GM12873 (cell line): ENCODE measurements around the gene ACSL6.

Source experiments
- CTCF ChIP-seq: IDR thresholded peaks from 2 replicates; pipeline ENCODE4 v1.5.1; 2012; ENCODE audit warnings: low read depth, mild to moderate bottlenecking, moderate library complexity, low read length, control low read depth; ENCODE audit not compliant: insufficient read depth; ENCODE audit errors: missing control alignments

The ACSL6 gene

GRCh38 chr5:132037353-132037752 is 25.9 kb upstream of the ACSL6 start:
- TF ChIP-seq CTCF: no peak

- TF ChIP-seq CTCF: no peak
Measured at GRCh38 chr5:132033122-132033521, 21.7 kb upstream of the ACSL6 start.

GRCh38 chr5:132032196-132032595 is 20.7 kb upstream of the ACSL6 start:
- no peak for TF ChIP-seq CTCF

GRCh38 chr5:132030610-132031009 is 19.2 kb upstream of the ACSL6 start:
- no peak for TF ChIP-seq CTCF

- no peak for TF ChIP-seq CTCF
Measured at GRCh38 chr5:132029609-132030330, 18.3 kb upstream of the ACSL6 start.

GRCh38 chr5:132027027-132027426 is 15.6 kb upstream of the ACSL6 start:
- TF ChIP-seq CTCF: no peak

- no peak for TF ChIP-seq CTCF
Measured at GRCh38 chr5:132026516-132027008, 15.1 kb upstream of the ACSL6 start.
